Effector memory CD4-positive, alpha-beta T cell (primary cell): ENCODE results near the gene SLC66A1.
"Not testable (repeated sequence)": the region's sequence is repeated elsewhere in the genome, so short reads cannot be mapped to it uniquely, and the experiment has no call there.

Experiments used
- DNase-seq, 3 donors: peaks; one replicate each; pipeline ENCODE4 v3.0.0-alpha.2; 2020
- H3K27ac ChIP-seq: 2 replicates; pipeline ENCODE4 v1.7.0; 2013; ENCODE audit warnings: mild to moderate bottlenecking, low read length, moderate library complexity; ENCODE audit not compliant: insufficient read depth, poor library complexity, severe bottlenecking
- H3K27me3 ChIP-seq: replicated peaks from 2 replicates; pipeline ENCODE4 v1.7.0; 2013; ENCODE audit warnings: mild to moderate bottlenecking, low read length; ENCODE audit not compliant: insufficient read depth, control insufficient read depth, poor library complexity, severe bottlenecking
- H3K36me3 ChIP-seq: 2 replicates; pipeline ENCODE4 v1.7.0; 2013; ENCODE audit warnings: mild to moderate bottlenecking, low read length, moderate library complexity; ENCODE audit not compliant: control insufficient read depth, insufficient read depth
- H3K4me1 ChIP-seq: 2 replicates; pipeline ENCODE4 v1.7.0; 2013; ENCODE audit warnings: low read length, mild to moderate bottlenecking; ENCODE audit not compliant: control insufficient read depth, insufficient read depth, poor library complexity, severe bottlenecking
- H3K4me3 ChIP-seq: 2 replicates; pipeline ENCODE4 v1.7.0; 2013; ENCODE audit warnings: low read length, low read depth, mild to moderate bottlenecking; ENCODE audit not compliant: insufficient read depth, poor library complexity, severe bottlenecking
- H3K9me3 ChIP-seq: 2 replicates; pipeline ENCODE4 v1.7.0; 2013; ENCODE audit warnings: mild to moderate bottlenecking, low read length, moderate library complexity; ENCODE audit not compliant: control insufficient read depth
- total RNA-seq, 3 donors: gene quantifications; one replicate each; lab custom pipeline; 2026; lab: John Stamatoyannopoulos, UW

The SLC66A1 gene
- total RNA-seq = 3.8 to 4.8 (median 4.4) reads per million in 3 donors

- DNase-seq = peak; percentile 78 to 82 (median 82)
- H3K27me3 ChIP-seq = no peaks in the 10 kb centered on the region
- H3K36me3 ChIP-seq = peaks cover 15% of the 10 kb centered on the region
- H3K27ac ChIP-seq = peak within 1 kb of the TSS; percentile 62
- H3K9me3 ChIP-seq = no peaks in the 10 kb centered on the region
- peak within 1 kb of the TSS; percentile 81 for H3K4me3 ChIP-seq
- peaks cover 15% of the 10 kb centered on the region for H3K4me1 ChIP-seq
Measured at GRCh38 chr1:19311931-19312781, at the start of gene SLC66A1, which contains the start of gene AKR7A2. SLC66A1 (plus strand) TSS chr1:19312326; CDS start chr1:19317678, 5,352 bp downstream. AKR7A2 (minus strand) TSS chr1:19312144; CDS start chr1:19312124, 20 bp downstream.

- Histone ChIP-seq H3K4me3 (no peak overlapping the region), H3K4me1 (no peaks in the 10 kb centered on the region), H3K36me3 (peaks cover 26% of the 10 kb centered on the region), H3K9me3 (no peaks in the 10 kb centered on the region), H3K27me3 (no peaks in the 10 kb centered on the region), H3K27ac (no peak overlapping the region)
- no peak for DNase-seq
Measured at GRCh38 chr1:19262744-19263143, 49.4 kb upstream of the SLC66A1 start.

- Histone ChIP-seq H3K4me3 (no peak overlapping the region), H3K36me3 (no peaks in the 10 kb centered on the region), H3K4me1 (no peaks in the 10 kb centered on the region), H3K9me3 (no peaks in the 10 kb centered on the region), H3K27ac (no peak overlapping the region), H3K27me3 (no peaks in the 10 kb centered on the region)
- DNase-seq = no peak
Measured at GRCh38 chr1:19268445-19268844, 43.7 kb upstream of the SLC66A1 start.

GRCh38 chr1:19269427-19270342 is 42.4 kb upstream of the SLC66A1 start:
- not testable (repeated sequence) for H3K27me3 ChIP-seq, H3K36me3 ChIP-seq, H3K4me3 ChIP-seq, H3K27ac ChIP-seq, DNase-seq, H3K4me1 ChIP-seq, H3K9me3 ChIP-seq

- H3K27ac ChIP-seq, DNase-seq, H3K4me1 ChIP-seq, H3K27me3 ChIP-seq, H3K9me3 ChIP-seq, H3K36me3 ChIP-seq, H3K4me3 ChIP-seq: not testable (repeated sequence)
Measured at GRCh38 chr1:19270343-19270730, 41.8 kb upstream of the SLC66A1 start.

GRCh38 chr1:19272064-19272463 is 40.1 kb upstream of the SLC66A1 start:
- Histone ChIP-seq H3K27ac (no peak overlapping the region), H3K36me3 (no peaks in the 10 kb centered on the region), H3K27me3 (no peaks in the 10 kb centered on the region), H3K9me3 (no peaks in the 10 kb centered on the region), H3K4me1 (no peaks in the 10 kb centered on the region), H3K4me3 (no peak overlapping the region)
- no peak for DNase-seq

- no peak for DNase-seq
- Histone ChIP-seq H3K36me3 (no peaks in the 10 kb centered on the region), H3K4me3 (no peak overlapping the region), H3K27me3 (no peaks in the 10 kb centered on the region), H3K9me3 (no peaks in the 10 kb centered on the region), H3K27ac (no peak overlapping the region), H3K4me1 (no peaks in the 10 kb centered on the region)
Measured at GRCh38 chr1:19273106-19273843, 38.9 kb upstream of the SLC66A1 start.

GRCh38 chr1:19273844-19274531 is 38.1 kb upstream of the SLC66A1 start:
- H3K27me3 ChIP-seq, H3K36me3 ChIP-seq, DNase-seq, H3K27ac ChIP-seq, H3K9me3 ChIP-seq, H3K4me3 ChIP-seq, H3K4me1 ChIP-seq: not testable (repeated sequence)

- Histone ChIP-seq H3K9me3 (no peaks in the 10 kb centered on the region), H3K36me3 (no peaks in the 10 kb centered on the region), H3K4me3 (no peak overlapping the region), H3K27me3 (no peaks in the 10 kb centered on the region), H3K4me1 (no peaks in the 10 kb centered on the region), H3K27ac (no peak overlapping the region)
- DNase-seq = no peak
Measured at GRCh38 chr1:19274636-19275035, 37.5 kb upstream of the SLC66A1 start.
